Thyroid gland (tissue), 4 donors: ENCODE measurements around the gene GRM8.

Experiments used
- POLR2A ChIP-seq, 2 donors: fragments of 450-650 bp; IDR thresholded peaks; one replicate each; pipeline ENCODE4 v1.6.1; 2017; ENCODE audit warnings: antibody characterized with exemption in 2 of 2, mild to moderate bottlenecking in 2 of 2, moderate library complexity in 1 of 2
- TF ChIP-seq, protein P1 (sequence below), 6 experiments: fragments of 200-600 bp in 3 of 6; fragments of 450-650 bp in 3 of 6; sonication (generic) in 3 of 6; IDR thresholded peaks; one replicate each; pipeline ENCODE4 v1.5.1; 2016 to 2019; ENCODE audit warnings: antibody characterized with exemption in 6 of 6, mild to moderate bottlenecking in 2 of 6, inconsistent platforms in 1 of 6, moderate library complexity in 1 of 6

DNA sequence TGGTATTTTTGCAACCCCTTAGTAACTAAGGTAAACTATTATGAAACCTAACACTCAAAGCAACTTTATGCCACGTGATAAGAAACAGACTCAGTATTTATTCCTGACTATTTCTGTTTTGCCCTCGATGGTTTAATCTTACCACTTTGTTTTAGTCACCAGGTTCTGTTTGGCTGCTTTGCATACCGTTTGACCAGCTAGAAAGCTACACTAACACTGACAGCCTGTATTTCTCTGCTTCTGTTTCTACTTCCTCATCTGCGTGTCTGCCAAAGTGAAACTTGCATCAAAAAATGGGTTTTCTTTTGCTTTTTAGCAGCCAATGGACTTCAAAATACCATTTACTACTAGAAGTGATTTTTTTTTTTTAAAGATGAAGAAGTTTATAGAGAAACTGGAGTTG, 802.5 kb downstream of the GRM8 start:
- TF ChIP-seq, protein P1, sequence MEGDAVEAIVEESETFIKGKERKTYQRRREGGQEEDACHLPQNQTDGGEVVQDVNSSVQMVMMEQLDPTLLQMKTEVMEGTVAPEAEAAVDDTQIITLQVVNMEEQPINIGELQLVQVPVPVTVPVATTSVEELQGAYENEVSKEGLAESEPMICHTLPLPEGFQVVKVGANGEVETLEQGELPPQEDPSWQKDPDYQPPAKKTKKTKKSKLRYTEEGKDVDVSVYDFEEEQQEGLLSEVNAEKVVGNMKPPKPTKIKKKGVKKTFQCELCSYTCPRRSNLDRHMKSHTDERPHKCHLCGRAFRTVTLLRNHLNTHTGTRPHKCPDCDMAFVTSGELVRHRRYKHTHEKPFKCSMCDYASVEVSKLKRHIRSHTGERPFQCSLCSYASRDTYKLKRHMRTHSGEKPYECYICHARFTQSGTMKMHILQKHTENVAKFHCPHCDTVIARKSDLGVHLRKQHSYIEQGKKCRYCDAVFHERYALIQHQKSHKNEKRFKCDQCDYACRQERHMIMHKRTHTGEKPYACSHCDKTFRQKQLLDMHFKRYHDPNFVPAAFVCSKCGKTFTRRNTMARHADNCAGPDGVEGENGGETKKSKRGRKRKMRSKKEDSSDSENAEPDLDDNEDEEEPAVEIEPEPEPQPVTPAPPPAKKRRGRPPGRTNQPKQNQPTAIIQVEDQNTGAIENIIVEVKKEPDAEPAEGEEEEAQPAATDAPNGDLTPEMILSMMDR (IDR thresholded peaks at IDR 0.05), result no peak
- no peak for TF ChIP-seq POLR2A (IDR thresholded peaks at IDR 0.05)
